Measurements from ENCODE around the gene GAS2. TPM values are rescaled to one million over a fixed set of nuclear protein-coding genes. Genes with fewer than 3 reads are reported as not detected.

The GAS2 gene
- total RNA-seq, 1 experiment from 2014 or later = 2.7 TPM

DNA sequence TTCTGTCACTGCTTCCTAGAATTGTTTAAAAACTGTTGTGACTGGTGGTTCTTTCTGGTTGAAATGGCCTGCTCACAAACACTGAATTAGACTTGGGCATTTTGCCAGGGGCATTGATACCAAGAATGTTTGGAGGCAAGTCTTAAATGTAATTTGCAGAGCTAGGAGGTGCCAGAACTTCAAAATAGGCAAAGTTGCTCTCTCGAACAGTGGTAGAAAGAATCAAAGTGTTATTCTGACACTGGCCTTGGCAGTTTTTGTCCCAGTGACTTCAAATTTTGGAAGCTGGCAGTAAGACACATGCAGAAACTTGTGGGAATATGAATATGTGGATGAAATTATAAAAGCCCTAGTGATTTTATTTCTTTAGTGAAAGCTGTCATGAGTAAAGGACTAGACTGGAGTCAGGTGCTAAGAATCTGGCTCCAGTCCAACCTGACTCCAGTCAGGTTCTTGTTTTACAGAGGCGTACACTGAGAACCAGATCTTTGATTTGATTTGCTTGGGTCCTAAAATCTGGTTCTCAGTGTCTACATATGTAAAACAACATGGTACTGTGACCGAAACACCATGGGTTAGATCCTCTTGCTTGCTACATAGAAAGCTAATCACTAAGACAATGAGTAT, 142.3 kb downstream of the GAS2 start:
- in situ Hi-C loops (cut with HindIII; ENCODE audit: low pct_unique_long_range_greater_than_20kb, low sequenced_read_pairs) = no loop called here
- DNase-seq (ENCODE audit: low read depth) = no peak

GRCh38 chr11:22809893-22810292, 143.5 kb downstream of the GAS2 start:
- DNase-seq (ENCODE audit: low read depth) = no peak
- in situ Hi-C loops (cut with HindIII; ENCODE audit: low pct_unique_long_range_greater_than_20kb, low sequenced_read_pairs) = no loop called here

DNA sequence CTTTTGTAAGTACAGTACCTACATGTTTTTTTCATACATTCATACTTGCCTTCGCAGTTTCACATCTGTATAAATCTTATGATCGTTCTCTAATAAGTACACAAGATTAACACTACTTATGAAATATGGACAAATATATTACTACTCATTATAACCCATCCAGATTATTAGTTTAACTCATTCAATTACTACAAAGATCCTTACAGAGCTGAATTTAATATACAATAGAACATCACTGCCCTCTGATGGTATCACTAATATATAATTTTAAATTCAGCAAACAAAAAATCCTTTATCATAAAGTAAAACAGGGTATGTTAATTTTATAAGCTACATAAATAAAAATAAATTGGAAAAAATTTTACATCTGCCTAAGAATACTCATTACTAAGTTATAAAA, 155.8 kb downstream of the GAS2 start:
- in situ Hi-C loops (cut with HindIII; ENCODE audit: low pct_unique_long_range_greater_than_20kb, low sequenced_read_pairs) = no loop called here
- no peak for DNase-seq (ENCODE audit: low read depth)

DNA sequence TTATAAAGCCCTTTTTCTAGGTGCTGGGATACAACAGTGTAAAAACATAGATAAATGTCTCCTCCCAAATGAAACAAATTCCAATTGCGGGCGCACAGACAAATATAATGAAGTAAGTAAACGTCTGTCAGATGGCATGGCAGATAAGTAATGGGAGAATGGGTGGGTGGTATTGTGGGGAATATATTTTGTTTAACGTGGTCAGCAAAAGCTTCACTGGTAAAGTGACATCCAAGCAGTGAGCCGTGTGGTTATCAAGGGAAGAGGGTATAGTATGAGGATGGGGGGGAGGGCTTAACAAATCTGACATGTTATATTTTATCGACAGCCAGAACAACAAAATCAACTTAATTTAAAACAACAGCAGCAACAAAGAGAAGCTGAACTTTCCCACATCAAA, 162.0 kb downstream of the GAS2 start:
- peak; percentile 2 for DNase-seq (ENCODE audit: low read depth)
- in situ Hi-C loops (cut with HindIII; ENCODE audit: low pct_unique_long_range_greater_than_20kb, low sequenced_read_pairs) = no loop called here

DNA sequence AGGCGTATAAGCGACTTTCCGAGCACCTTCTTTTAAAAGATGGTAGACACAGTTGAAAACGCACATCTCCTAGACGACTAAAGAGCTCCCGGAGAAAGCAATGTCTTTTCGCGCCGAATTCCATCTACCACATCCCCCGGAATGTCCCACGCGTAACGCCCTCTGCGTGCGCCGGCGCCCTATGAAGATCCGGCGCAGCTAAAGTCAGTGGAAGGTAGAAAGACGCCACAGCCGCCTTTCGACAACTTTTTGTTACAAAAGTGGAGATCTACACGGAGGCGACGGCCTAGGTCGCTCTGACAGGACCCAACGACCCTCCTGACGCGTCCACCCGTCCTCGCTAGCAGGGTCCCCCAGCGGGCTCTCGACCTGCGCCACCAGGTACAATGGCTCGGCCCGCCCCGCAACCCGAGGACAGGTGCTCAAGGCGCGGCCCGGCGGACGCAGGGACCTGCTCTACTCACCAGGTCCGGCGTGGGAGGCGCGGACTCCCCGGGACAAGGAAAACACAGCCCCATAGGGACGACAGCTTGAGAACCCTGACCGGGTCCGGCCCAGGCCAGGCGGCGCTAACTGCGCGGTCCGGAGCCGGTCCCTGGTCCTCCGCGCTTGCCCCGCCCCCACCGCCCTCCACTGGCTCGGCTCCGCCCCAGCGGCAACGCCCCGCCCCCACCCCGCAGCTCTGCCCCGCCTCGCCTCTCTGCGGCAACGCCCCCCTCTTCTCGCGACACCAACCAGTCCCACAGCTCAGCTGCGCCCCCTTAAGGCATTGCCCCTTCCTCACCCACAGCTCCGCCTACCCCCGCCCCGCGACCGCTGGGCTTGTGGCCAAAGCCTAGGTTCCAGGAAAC, 163.0 kb downstream of the GAS2 start, which contains the start of gene SVIP:
SVIP (minus strand) TSS at position 571 of the 851 bp plus-strand sequence; CDS start at position 518, 53 bp downstream.
- DNase-seq (ENCODE audit: low read depth) = peak; percentile 84
- in situ Hi-C loops (cut with HindIII; ENCODE audit: low pct_unique_long_range_greater_than_20kb, low sequenced_read_pairs) = no loop called here

GRCh38 chr11:22830082-22830414, 163.6 kb downstream of the GAS2 start:
- in situ Hi-C loops (cut with HindIII; ENCODE audit: low pct_unique_long_range_greater_than_20kb, low sequenced_read_pairs) = no loop called here
- DNase-seq (ENCODE audit: low read depth) = no peak

DNA sequence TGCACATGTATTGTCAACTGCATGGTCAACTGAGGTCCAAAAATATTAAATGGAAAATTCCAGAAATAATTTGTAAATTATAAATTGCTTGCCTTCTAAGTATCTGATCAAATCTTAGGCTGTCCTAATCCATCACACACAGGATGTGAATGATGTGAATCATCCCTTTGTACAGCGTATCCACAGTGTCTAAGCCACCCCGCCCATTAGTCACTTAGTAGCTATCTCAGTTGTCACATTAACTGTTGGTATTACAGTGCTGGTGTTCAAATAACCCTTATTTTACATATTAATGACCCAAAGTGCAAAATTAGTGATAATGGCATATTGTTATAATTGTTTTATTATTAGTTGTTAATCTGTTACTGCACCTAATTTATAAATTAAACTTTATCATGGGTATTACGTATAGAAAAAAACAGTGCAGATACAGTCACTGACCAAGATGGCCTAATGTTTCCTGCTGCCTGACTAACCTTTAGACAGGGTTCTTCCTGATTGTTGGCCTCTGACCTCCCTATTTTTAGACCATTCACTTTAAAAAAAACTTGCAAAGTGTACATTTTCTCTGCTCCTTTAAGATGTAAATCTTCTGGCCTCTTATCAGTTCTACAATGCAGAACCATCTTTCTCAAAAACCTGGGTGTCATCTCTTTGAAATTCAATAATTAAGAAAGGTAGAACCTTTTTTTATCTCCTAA, 166.1 kb downstream of the GAS2 start:
- DNase-seq (ENCODE audit: low read depth) = peak; percentile 12
- in situ Hi-C loops (cut with HindIII; ENCODE audit: low pct_unique_long_range_greater_than_20kb, low sequenced_read_pairs) = no loop called here

- no peak for DNase-seq (ENCODE audit: low read depth)
- in situ Hi-C loops (cut with HindIII; ENCODE audit: low pct_unique_long_range_greater_than_20kb, low sequenced_read_pairs) = no loop called here
Measured at GRCh38 chr11:22846726-22847125, 180.3 kb downstream of the GAS2 start.

- in situ Hi-C loops (cut with HindIII; ENCODE audit: low pct_unique_long_range_greater_than_20kb, low sequenced_read_pairs) = no loop called here
Measured at GRCh38 chr11:22851477-22851876, 185.1 kb downstream of the GAS2 start.

GRCh38 chr11:22859756-22860155, 193.3 kb downstream of the GAS2 start:
- no peak for DNase-seq (ENCODE audit: low read depth)
- in situ Hi-C loops (cut with HindIII; ENCODE audit: low pct_unique_long_range_greater_than_20kb, low sequenced_read_pairs) = no loop called here

More at GRCh38 chr11:22851477-22851876, 185.1 kb downstream of the GAS2 start:
- DNase-seq (ENCODE audit: low read depth) = no peak

GRCh38 chr11:22860241-22860640, 193.8 kb downstream of the GAS2 start, which contains the start of gene CCDC179:
CCDC179 (minus strand) TSS chr11:22860474; CDS start chr11:22860421, 53 bp downstream.
- in situ Hi-C loops (cut with HindIII; ENCODE audit: low pct_unique_long_range_greater_than_20kb, low sequenced_read_pairs) = no loop called here
- DNase-seq (ENCODE audit: low read depth) = no peak

Other genes with a start within 250 kb of the GAS2 start
- gene FANCF, start 40.8 kb upstream of the GAS2 start, total RNA-seq (2014; rRNA removed; shearing (Covaris generic); ENCODE audit: low replicate concordance) = 20.7 and 20.9 TPM in 2 replicates
- gene SVIP, start 163.2 kb downstream of the GAS2 start, total RNA-seq (2014; rRNA removed; shearing (Covaris generic); ENCODE audit: low replicate concordance) = 8.7 and 9.6 TPM in 2 replicates
- gene CCDC179, start 193.9 kb downstream of the GAS2 start, total RNA-seq (2014; rRNA removed; shearing (Covaris generic); ENCODE audit: low replicate concordance) = not detected in 2 replicates

Data from Caki2 (cell line).